Measurements from ENCODE around the gene SPECC1L.

- TF ChIP-seq CTCF (IDR thresholded peaks at IDR 0.05 in 2 of 3, conservative IDR thresholded peaks at IDR 0.05 in 1 of 3; ENCODE audit: borderline replicate concordance in 1 of 3, insufficient read depth in 1 of 3, low read depth in 2 of 3, low read length in 2 of 3) (no peak), POLR2AphosphoS5 (IDR thresholded peaks at IDR 0.05; ENCODE audit: low read depth, low read length) (no peak)
These were observed 36.8 kb upstream of the SPECC1L start for GRCh38 chr22:24233816-24234215.
